ENCODE data around the gene TEKT1. TPM values are rescaled to one million over a fixed set of nuclear protein-coding genes. Genes with fewer than 3 reads are reported as not detected.

The TEKT1 gene
- total RNA-seq, 1 donor from 2014 or later = not detected

- Mint-ChIP-seq H3K27me3 (ENCODE audit: low read depth, unreplicated experiment) (peaks cover 29% of the 10 kb centered on the region), H3K36me3 (ENCODE audit: low read depth, unreplicated experiment) (no peaks in the 10 kb centered on the region), H3K27ac (ENCODE audit: unreplicated experiment) (no peak overlapping the region), H3K4me1 (ENCODE audit: low read depth, unreplicated experiment) (peaks cover 12% of the 10 kb centered on the region), H3K9me3 (ENCODE audit: unreplicated experiment) (peaks cover 6% of the 10 kb centered on the region), H3K4me3 (ENCODE audit: unreplicated experiment) (no peak overlapping the region)
- no peak for DNase-seq (ENCODE audit: low read depth)
- no peak for FAIRE-seq
- Histone ChIP-seq H3K4me3 (ENCODE audit: insufficient read depth, low read depth, low read length) (no peak overlapping the region), H2AFZ (ENCODE audit: low read depth, low read length) (no peak overlapping the region), H3K9me3 (ENCODE audit: insufficient read depth, low read depth, low read length) (no peaks in the 10 kb centered on the region), H4K20me1 (ENCODE audit: insufficient read depth, low read length) (no peaks in the 10 kb centered on the region), H3K9ac (ENCODE audit: low read length) (no peak overlapping the region), H3K27ac (ENCODE audit: low read depth, low read length) (no peak overlapping the region), H3K79me2 (ENCODE audit: insufficient read depth, low read length) (no peaks in the 10 kb centered on the region), H3K27me3 (ENCODE audit: insufficient read depth, low read length) (no peaks in the 10 kb centered on the region), H3K4me1 (ENCODE audit: insufficient read depth, low read length) (no peaks in the 10 kb centered on the region), H3K4me2 (ENCODE audit: low read length) (no peak overlapping the region), H3K36me3 (ENCODE audit: insufficient read depth, low read length) (no peaks in the 10 kb centered on the region)
- TF ChIP-seq, protein P1, sequence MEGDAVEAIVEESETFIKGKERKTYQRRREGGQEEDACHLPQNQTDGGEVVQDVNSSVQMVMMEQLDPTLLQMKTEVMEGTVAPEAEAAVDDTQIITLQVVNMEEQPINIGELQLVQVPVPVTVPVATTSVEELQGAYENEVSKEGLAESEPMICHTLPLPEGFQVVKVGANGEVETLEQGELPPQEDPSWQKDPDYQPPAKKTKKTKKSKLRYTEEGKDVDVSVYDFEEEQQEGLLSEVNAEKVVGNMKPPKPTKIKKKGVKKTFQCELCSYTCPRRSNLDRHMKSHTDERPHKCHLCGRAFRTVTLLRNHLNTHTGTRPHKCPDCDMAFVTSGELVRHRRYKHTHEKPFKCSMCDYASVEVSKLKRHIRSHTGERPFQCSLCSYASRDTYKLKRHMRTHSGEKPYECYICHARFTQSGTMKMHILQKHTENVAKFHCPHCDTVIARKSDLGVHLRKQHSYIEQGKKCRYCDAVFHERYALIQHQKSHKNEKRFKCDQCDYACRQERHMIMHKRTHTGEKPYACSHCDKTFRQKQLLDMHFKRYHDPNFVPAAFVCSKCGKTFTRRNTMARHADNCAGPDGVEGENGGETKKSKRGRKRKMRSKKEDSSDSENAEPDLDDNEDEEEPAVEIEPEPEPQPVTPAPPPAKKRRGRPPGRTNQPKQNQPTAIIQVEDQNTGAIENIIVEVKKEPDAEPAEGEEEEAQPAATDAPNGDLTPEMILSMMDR (IDR thresholded peaks at IDR 0.05; ENCODE audit: insufficient read depth, low read depth, low read length) = no peak
- TF ChIP-seq EZH2 (IDR thresholded peaks at IDR 0.05; ENCODE audit: insufficient read depth, low read length) = no peak
Measured at GRCh38 chr17:6789146-6789545, 42.4 kb downstream of the TEKT1 start.

- no peaks in the 10 kb centered on the region for H4K20me1 ChIP-seq (ENCODE audit: insufficient read depth, low read length)
- H3K4me1 ChIP-seq (ENCODE audit: insufficient read depth, low read length) = no peaks in the 10 kb centered on the region
- no peaks in the 10 kb centered on the region for H3K36me3 Mint-ChIP-seq (ENCODE audit: low read depth, unreplicated experiment)
- TF ChIP-seq EZH2 (IDR thresholded peaks at IDR 0.05; ENCODE audit: insufficient read depth, low read length) = no peak
- TF ChIP-seq, protein P1 (IDR thresholded peaks at IDR 0.05; ENCODE audit: insufficient read depth, low read depth, low read length) = no peak
- no peaks in the 10 kb centered on the region for H3K79me2 ChIP-seq (ENCODE audit: insufficient read depth, low read length)
- no peak overlapping the region for H3K4me3 Mint-ChIP-seq (ENCODE audit: unreplicated experiment)
- FAIRE-seq (no peak), DNase-seq (ENCODE audit: low read depth) (no peak)
- H3K4me2 ChIP-seq (ENCODE audit: low read length) = peak overlapping the region; percentile 76
- H3K9me3 ChIP-seq (ENCODE audit: insufficient read depth, low read depth, low read length) = no peaks in the 10 kb centered on the region
- peak overlapping the region; percentile 21 for H3K9ac ChIP-seq (ENCODE audit: low read length)
- peak overlapping the region; percentile 16 for H3K27ac ChIP-seq (ENCODE audit: low read depth, low read length)
- no peaks in the 10 kb centered on the region for H3K36me3 ChIP-seq (ENCODE audit: insufficient read depth, low read length)
- peak overlapping the region; percentile 70 for H2AFZ ChIP-seq (ENCODE audit: low read depth, low read length)
- peaks cover 8% of the 10 kb centered on the region for H3K9me3 Mint-ChIP-seq (ENCODE audit: unreplicated experiment)
- peaks cover 37% of the 10 kb centered on the region for H3K27me3 Mint-ChIP-seq (ENCODE audit: low read depth, unreplicated experiment)
- H3K4me3 ChIP-seq (ENCODE audit: insufficient read depth, low read depth, low read length) = no peak overlapping the region
- H3K27me3 ChIP-seq (ENCODE audit: insufficient read depth, low read length) = no peaks in the 10 kb centered on the region
- H3K4me1 Mint-ChIP-seq (ENCODE audit: low read depth, unreplicated experiment) = peaks cover 6% of the 10 kb centered on the region
- H3K27ac Mint-ChIP-seq (ENCODE audit: unreplicated experiment) = no peak overlapping the region
Measured at GRCh38 chr17:6787081-6787693, 44.3 kb downstream of the TEKT1 start.

DNA sequence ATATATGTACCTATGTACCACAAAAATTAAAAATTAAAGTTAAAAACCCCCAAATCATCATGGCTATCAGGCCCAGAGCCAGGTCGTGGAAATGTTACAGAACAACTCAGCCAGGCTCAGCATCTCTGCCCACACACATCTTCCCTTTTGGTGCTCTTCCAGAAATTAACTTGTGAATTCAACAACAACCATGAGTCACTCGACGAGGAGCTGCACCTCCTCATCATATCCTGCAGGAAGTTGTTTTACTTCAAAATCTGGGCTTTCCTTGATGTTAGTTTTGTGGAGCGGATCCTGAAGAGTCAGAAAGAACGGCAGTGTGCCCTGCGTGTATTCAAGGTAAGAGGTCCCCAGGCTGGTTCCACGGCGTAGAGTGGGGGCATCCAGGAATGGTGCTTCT lies 44.9 kb downstream of the TEKT1 start:
- Histone ChIP-seq H4K20me1 (ENCODE audit: insufficient read depth, low read length) (no peaks in the 10 kb centered on the region), H3K36me3 (ENCODE audit: insufficient read depth, low read length) (no peaks in the 10 kb centered on the region), H3K4me3 (ENCODE audit: insufficient read depth, low read depth, low read length) (no peak overlapping the region), H3K79me2 (ENCODE audit: insufficient read depth, low read length) (no peaks in the 10 kb centered on the region), H3K27ac (ENCODE audit: low read depth, low read length) (peak overlapping the region; percentile 16), H3K9me3 (ENCODE audit: insufficient read depth, low read depth, low read length) (no peaks in the 10 kb centered on the region), H2AFZ (ENCODE audit: low read depth, low read length) (peak overlapping the region; percentile 70), H3K9ac (ENCODE audit: low read length) (peak overlapping the region; percentile 21), H3K27me3 (ENCODE audit: insufficient read depth, low read length) (no peaks in the 10 kb centered on the region), H3K4me1 (ENCODE audit: insufficient read depth, low read length) (no peaks in the 10 kb centered on the region), H3K4me2 (ENCODE audit: low read length) (peak overlapping the region; percentile 76)
- H3K36me3 Mint-ChIP-seq (ENCODE audit: low read depth, unreplicated experiment) = no peaks in the 10 kb centered on the region
- DNase-seq (ENCODE audit: low read depth) (peak; percentile 74), FAIRE-seq (peak; percentile 73)
- H3K27ac Mint-ChIP-seq (ENCODE audit: unreplicated experiment) = no peak overlapping the region
- peaks cover 6% of the 10 kb centered on the region for H3K4me1 Mint-ChIP-seq (ENCODE audit: low read depth, unreplicated experiment)
- no peak overlapping the region for H3K4me3 Mint-ChIP-seq (ENCODE audit: unreplicated experiment)
- peaks cover 36% of the 10 kb centered on the region for H3K27me3 Mint-ChIP-seq (ENCODE audit: low read depth, unreplicated experiment)
- peaks cover 11% of the 10 kb centered on the region for H3K9me3 Mint-ChIP-seq (ENCODE audit: unreplicated experiment)
- TF ChIP-seq, protein P1 (IDR thresholded peaks at IDR 0.05; ENCODE audit: insufficient read depth, low read depth, low read length) = no peak
- TF ChIP-seq EZH2 (IDR thresholded peaks at IDR 0.05; ENCODE audit: insufficient read depth, low read length) = no peak
